ENCODE measurements around the gene ESR1.

DNA sequence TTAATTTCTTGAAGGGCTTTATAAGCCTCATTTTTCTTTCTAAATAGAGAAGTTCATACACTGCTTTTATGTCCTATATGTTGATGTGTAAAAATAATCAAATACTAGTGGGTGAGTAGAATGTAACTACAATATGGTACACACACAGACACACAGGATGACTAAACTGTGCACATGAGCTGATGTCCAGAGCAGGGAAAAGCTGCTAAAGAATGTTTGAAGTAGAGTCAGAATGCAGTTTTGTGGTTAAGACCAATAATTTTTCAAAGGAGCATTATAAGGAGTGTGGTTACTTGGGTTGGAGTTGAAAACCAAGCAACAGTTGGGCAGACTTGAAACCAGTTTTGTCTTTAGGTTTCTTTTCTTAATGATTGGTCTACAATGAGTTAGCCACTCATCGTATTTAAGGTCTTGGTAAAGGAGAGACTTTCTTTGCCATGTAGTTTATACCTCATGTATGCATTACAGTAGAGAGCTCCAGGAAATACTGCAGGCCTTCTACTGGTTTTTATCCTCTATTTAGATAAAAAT is 196.6 kb downstream of the ESR1 start:
- TF ChIP-seq CTCF (conservative IDR thresholded peaks at IDR 0.05 in 1 of 2, IDR thresholded peaks at IDR 0.05 in 1 of 2; ENCODE audit: low read depth in 1 of 2, low read length in 2 of 2) (no peak), EZH2 (IDR thresholded peaks at IDR 0.05; ENCODE audit: low read length, missing control alignments) (no peak)

All from fibroblast of lung (primary cell).